Cardiac fibroblast (primary cell): Measurements from ENCODE around the gene TNS1.
"Not testable (repeated sequence)": the region's sequence is repeated elsewhere in the genome, so short reads cannot be mapped to it uniquely, and the experiment has no call there.

ENCODE experiments used
- DNase-seq, 2 donors: peaks; one replicate each; pipeline versions ENCODE4 v3.0.0 to v3.0.0-alpha.2; 2010; ENCODE audit warnings: low read depth in 2 of 2
- H3K4me3 ChIP-seq, 2 donors: replicated peaks in 1 of 2; 1 replicate in 1 of 2; 2 replicates in 1 of 2; pipeline ENCODE4 v1.5.1; 2011; ENCODE audit warnings: low read depth in 2 of 2, low read length in 2 of 2, mild to moderate bottlenecking in 2 of 2, moderate library complexity in 1 of 2
- CTCF ChIP-seq: IDR thresholded peaks from one replicate; pipeline ENCODE4 v1.5.1; 2011; ENCODE audit warnings: low read depth, mild to moderate bottlenecking, low read length, inconsistent platforms

TNS1 gene

DNA sequence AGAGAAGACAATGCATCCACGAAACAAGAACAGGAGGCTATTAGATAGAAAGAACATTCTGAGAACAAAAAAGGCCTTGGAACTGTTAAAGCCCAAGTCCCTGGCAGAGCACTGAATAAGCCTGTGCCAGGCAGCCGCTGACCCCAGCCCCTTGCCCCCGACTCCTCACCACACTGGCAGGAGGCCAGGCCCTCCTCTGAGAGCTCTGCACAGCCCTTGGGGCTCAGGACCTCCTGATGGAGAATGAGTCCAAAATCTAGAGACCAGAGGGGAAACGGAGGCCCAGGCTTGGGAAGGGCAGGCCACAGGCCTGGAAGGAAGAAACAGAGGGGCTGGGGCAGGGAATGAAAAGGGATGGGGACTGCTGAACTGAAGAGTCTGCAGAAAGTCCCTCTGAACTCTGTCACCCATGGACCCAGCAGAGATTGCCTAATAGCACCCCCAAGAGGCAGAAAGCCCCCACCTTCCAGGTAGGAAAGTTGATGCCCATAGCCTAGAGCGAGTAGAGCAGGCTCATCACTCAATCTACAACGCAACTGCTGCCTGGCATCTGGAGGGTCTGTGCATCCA is 18.3 kb upstream of the TNS1 start:
- no peak for TF ChIP-seq CTCF
- no peak for DNase-seq
- no peak overlapping the region for H3K4me3 ChIP-seq

- DNase-seq = no peak
- no peak overlapping the region for H3K4me3 ChIP-seq
- TF ChIP-seq CTCF = no peak
These were observed 17.5 kb upstream of the TNS1 start for GRCh38 chr2:218020281-218020680.

GRCh38 chr2:218019411-218020060 is 16.7 kb upstream of the TNS1 start:
- TF ChIP-seq CTCF = no peak
- no peak overlapping the region for H3K4me3 ChIP-seq
- DNase-seq = no peak

- DNase-seq, H3K4me3 ChIP-seq: not testable (repeated sequence)
These were observed 16.0 kb upstream of the TNS1 start for GRCh38 chr2:218018842-218019125.

- no peak for TF ChIP-seq CTCF
- DNase-seq = no peak
- H3K4me3 ChIP-seq = no peak overlapping the region
These were observed 14.6 kb upstream of the TNS1 start for GRCh38 chr2:218017211-218018053.

DNA sequence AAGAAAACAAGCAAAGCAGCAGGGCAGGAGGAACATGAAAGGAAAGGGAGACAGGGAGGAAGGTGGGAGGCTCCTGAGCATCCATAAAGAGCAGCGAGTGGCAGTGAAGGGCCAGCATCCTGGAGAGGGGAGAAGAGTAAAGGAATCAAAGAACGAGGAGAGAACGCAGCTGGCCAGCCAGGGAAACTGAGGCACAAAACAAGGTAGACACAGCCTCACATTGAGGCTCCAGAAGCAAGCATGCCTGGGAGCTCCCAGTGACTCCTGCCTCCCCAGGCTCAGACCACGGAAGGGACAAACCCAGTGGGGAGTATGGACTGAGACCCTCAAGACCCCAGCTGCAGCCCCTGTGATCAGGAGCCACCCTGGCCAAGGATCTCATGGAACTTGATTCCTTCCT is 14.0 kb upstream of the TNS1 start:
- no peak for DNase-seq
- H3K4me3 ChIP-seq = no peak overlapping the region
- no peak for TF ChIP-seq CTCF
